PC-3 (cell line): ENCODE results near the gene ST3GAL3. TPM values are rescaled to one million over a fixed set of nuclear protein-coding genes. Genes with fewer than 3 reads are reported as not detected.

Experiments used
- ATAC-seq: fragments of 200-7000 bp; cut with Tn5 transposase; 2 replicates; pipeline ENCODE4 v1.9.1; 2020; ENCODE audit warnings: mild to moderate bottlenecking, moderate library complexity
- BruUV-seq: library from RNA; stranded (reverse); fragments of 400-500 nt; replicated peaks from 2 replicates; lab custom pipeline; 2021; lab: Mats Ljungman, UMichigan
- CTCF ChIA-PET: fragments of 300-600 bp; sonication (Branson Sonifier 250); formaldehyde crosslinking; loops from one replicate; lab custom pipeline; 2022; ENCODE audit warnings: antibody characterized with exemption; lab: Charles Lee
- POLR2A ChIA-PET: fragments of 300-600 bp; sonication (Branson Sonifier 250); formaldehyde crosslinking; loops from one replicate; lab custom pipeline; 2022; ENCODE audit warnings: antibody characterized with exemption; ENCODE audit not compliant: unreplicated experiment; lab: Charles Lee
- DNase-seq: peaks from one replicate; pipeline ENCODE4 v3.0.0-alpha.2; 2015
- H2AFZ ChIP-seq: fragments of 300-600 bp; sonication (generic); 2 replicates; pipeline ENCODE4 v1.6.0; 2016; ENCODE audit warnings: antibody characterized with exemption, low read length
- H3F3A ChIP-seq: fragments of 300-600 bp; sonication (generic); one replicate; pipeline ENCODE4 v1.6.0; 2017; ENCODE audit warnings: antibody characterized with exemption, low read length, control low read depth, mild to moderate bottlenecking; ENCODE audit not compliant: unreplicated experiment
- H3K27ac ChIP-seq: fragments of 300-600 bp; sonication (generic); 2 replicates; pipeline ENCODE4 v1.5.1; 2016; ENCODE audit warnings: mild to moderate bottlenecking, low read length
- H3K27me3 ChIP-seq: fragments of 300-600 bp; sonication (generic); 2 replicates; pipeline ENCODE4 v1.6.1; 2016; ENCODE audit warnings: low read length, mixed read lengths
- H3K36me3 ChIP-seq: fragments of 300-600 bp; sonication (generic); 2 replicates; pipeline ENCODE4 v1.6.1; 2016; ENCODE audit warnings: low read depth, mixed run types, low read length, mixed read lengths
- H3K4me1 ChIP-seq: fragments of 300-600 bp; sonication (generic); 2 replicates; pipeline ENCODE4 v1.5.1; 2016; ENCODE audit warnings: low read length; ENCODE audit not compliant: insufficient read depth
- H3K4me2 ChIP-seq: fragments of 300-600 bp; sonication (generic); 2 replicates; pipeline ENCODE4 v1.6.0; 2016; ENCODE audit warnings: low read length
- H3K4me3 ChIP-seq: fragments of 300-600 bp; sonication (generic); 2 replicates; pipeline ENCODE4 v1.5.1; 2016; ENCODE audit warnings: mild to moderate bottlenecking, low read length, mixed read lengths
- H3K79me2 ChIP-seq: fragments of 300-600 bp; sonication (generic); 2 replicates; pipeline ENCODE4 v1.6.1; 2017; ENCODE audit warnings: low read length, mixed read lengths
- H3K9ac ChIP-seq: fragments of 300-600 bp; sonication (generic); 2 replicates; pipeline ENCODE4 v1.6.0; 2016; ENCODE audit warnings: mild to moderate bottlenecking, low read length
- H3K9me2 ChIP-seq: fragments of 300-600 bp; sonication (generic); replicated peaks from 2 replicates; pipeline ENCODE4 v1.6.1; 2016; ENCODE audit warnings: mixed run types, low read length, mixed read lengths
- H3K9me3 ChIP-seq: fragments of 300-600 bp; sonication (generic); 2 replicates; pipeline ENCODE4 v1.6.1; 2016; ENCODE audit warnings: low read length, mixed read lengths
- H4K20me1 ChIP-seq: fragments of 300-600 bp; sonication (generic); 2 replicates; pipeline ENCODE4 v1.6.1; 2016; ENCODE audit warnings: low read length, mixed read lengths
- CTCF ChIP-seq: fragments of 300-600 bp; sonication (generic); conservative IDR thresholded peaks from 2 replicates; pipeline ENCODE4 v1.5.1; 2017; ENCODE audit warnings: antibody characterized with exemption, low read depth, mild to moderate bottlenecking, low read length
- EZH2 ChIP-seq: fragments of 300-600 bp; sonication (generic); IDR thresholded peaks from one replicate; pipeline ENCODE4 v1.6.1; 2017; ENCODE audit warnings: antibody characterized with exemption, mild to moderate bottlenecking, low read length; ENCODE audit not compliant: unreplicated experiment
- EZH2phosphoT487 ChIP-seq: fragments of 300-600 bp; sonication (generic); IDR thresholded peaks from 2 replicates; pipeline ENCODE4 v1.6.1; 2018; ENCODE audit warnings: mild to moderate bottlenecking, antibody characterized with exemption, low read length, borderline replicate concordance
- intact Hi-C: fragments of 100-400 bp; cut with micrococcal nuclease; formaldehyde crosslinking; loops from 2 replicates; pipeline ENCODE4 v1.9.0; 2023
- total RNA-seq: library from RNA; depleted of rRNA; stranded (reverse); fragments of >200 nt; gene quantifications from 2 replicates; pipeline ENCODE4 v1.2.3, GENCODE V29; 2014

The ST3GAL3 gene
- total RNA-seq, 1 experiment from 2014 or later: 9.0 TPM

DNA sequence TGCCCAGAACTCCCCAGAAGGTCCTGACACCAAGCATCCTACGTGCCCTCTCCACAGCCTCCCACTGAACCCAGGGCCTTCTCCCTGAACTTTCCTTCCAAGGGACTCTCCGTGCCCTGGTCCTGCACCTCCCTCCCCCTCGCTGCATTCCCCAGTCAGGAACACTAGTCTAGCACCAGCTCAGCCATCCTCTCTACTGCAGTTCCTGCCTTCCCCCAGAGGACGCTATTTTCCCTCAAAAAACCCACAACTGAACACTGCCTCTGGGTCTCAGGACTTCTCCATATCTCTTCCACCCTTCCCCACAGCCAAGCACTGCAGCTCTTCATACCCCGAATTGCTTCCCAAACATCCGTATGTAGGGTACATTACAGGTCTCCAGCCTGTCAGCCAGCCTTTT lies 213.7 kb downstream of the ST3GAL3 start:
- ChIA-PET POLR2A (no interaction called here), CTCF (no interaction called here)
- H3K27ac ChIP-seq: no peak overlapping the region
- intact Hi-C loops: no loop called here
- no peaks in the 10 kb centered on the region for H4K20me1 ChIP-seq
- H2AFZ ChIP-seq: no peak overlapping the region
- no peak overlapping the region for H3K4me3 ChIP-seq
- H3K9ac ChIP-seq: no peak overlapping the region
- no peaks in the 10 kb centered on the region for H3K27me3 ChIP-seq
- no TSS peak for BruUV-seq
- H3K36me3 ChIP-seq: no peaks in the 10 kb centered on the region
- no peak for ATAC-seq
- no peaks in the 10 kb centered on the region for H3K9me2 ChIP-seq
- no peaks in the 10 kb centered on the region for H3K79me2 ChIP-seq
- H3K4me2 ChIP-seq: no peak overlapping the region
- no peaks in the 10 kb centered on the region for H3F3A ChIP-seq
- no peak for TF ChIP-seq CTCF
- TF ChIP-seq EZH2phosphoT487: no peak
- TF ChIP-seq EZH2: no peak
- H3K4me1 ChIP-seq: peaks cover 8% of the 10 kb centered on the region; the same call in 1 of the 2 replicates
- no peaks in the 10 kb centered on the region for H3K9me3 ChIP-seq
- DNase-seq: no peak

- H3K9me2 ChIP-seq: no peaks in the 10 kb centered on the region
- no peaks in the 10 kb centered on the region for H3K9me3 ChIP-seq
- H2AFZ ChIP-seq: no peak overlapping the region
- no peaks in the 10 kb centered on the region for H3K79me2 ChIP-seq
- ChIA-PET CTCF (no interaction called here), POLR2A (no interaction called here)
- no TSS peak for BruUV-seq
- intact Hi-C loops: no loop called here
- H3F3A ChIP-seq: no peaks in the 10 kb centered on the region
- H3K4me1 ChIP-seq: peaks cover 11% of the 10 kb centered on the region
- H3K4me3 ChIP-seq: no peak overlapping the region
- H3K4me2 ChIP-seq: no peak overlapping the region
- H3K27ac ChIP-seq: no peak overlapping the region
- peak; percentile 41 for DNase-seq
- TF ChIP-seq EZH2phosphoT487 (no peak), CTCF (no peak), EZH2 (no peak)
- no peaks in the 10 kb centered on the region for H3K27me3 ChIP-seq
- ATAC-seq: no peak; the same call in 1 of the 2 replicates
- H3K9ac ChIP-seq: no peak overlapping the region
- H4K20me1 ChIP-seq: no peaks in the 10 kb centered on the region
- no peaks in the 10 kb centered on the region for H3K36me3 ChIP-seq
Observed at GRCh38 chr1:43924516-43924915, 217.2 kb downstream of the ST3GAL3 start.

GRCh38 chr1:43925846-43926245 lies 218.5 kb downstream of the ST3GAL3 start:
- BruUV-seq: no TSS peak
- Histone ChIP-seq H3K4me1 (peaks cover 22% of the 10 kb centered on the region), H4K20me1 (no peaks in the 10 kb centered on the region), H3K4me2 (no peak overlapping the region), H3K9me3 (no peaks in the 10 kb centered on the region), H3K27me3 (no peaks in the 10 kb centered on the region), H3F3A (no peaks in the 10 kb centered on the region), H3K27ac (no peak overlapping the region), H3K9ac (no peak overlapping the region), H3K36me3 (no peaks in the 10 kb centered on the region), H3K4me3 (no peak overlapping the region), H3K9me2 (no peaks in the 10 kb centered on the region), H3K79me2 (no peaks in the 10 kb centered on the region), H2AFZ (no peak overlapping the region)
- CTCF ChIA-PET: no interaction called here
- ATAC-seq (no peak), DNase-seq (no peak)
- intact Hi-C loops: no loop called here
- POLR2A ChIA-PET: no interaction called here
- TF ChIP-seq EZH2 (no peak), EZH2phosphoT487 (no peak), CTCF (no peak)
